ENCODE data around the gene MYO18A.

GRCh38 chr17:29034510-29034909 is 145.7 kb downstream of the MYO18A start:
- no peak for TF ChIP-seq EZH2 (IDR thresholded peaks at IDR 0.05; ENCODE audit: low read length)
- no peak for TF ChIP-seq CTCF (optimal IDR thresholded peaks at IDR 0.05 in 1 of 3, IDR thresholded peaks at IDR 0.05 in 1 of 3, conservative IDR thresholded peaks at IDR 0.05 in 1 of 3; ENCODE audit: extremely low read depth in 1 of 3, insufficient read depth in 2 of 3, low read length in 3 of 3)

All from keratinocyte (primary cell).